AML-193 (cell line): ENCODE results near the gene MARK4.

Experiments
- DNase-seq, 2 experiments: peaks; one replicate each; lab custom pipeline; 2025; lab: John Stamatoyannopoulos, UW

The MARK4 gene

DNA sequence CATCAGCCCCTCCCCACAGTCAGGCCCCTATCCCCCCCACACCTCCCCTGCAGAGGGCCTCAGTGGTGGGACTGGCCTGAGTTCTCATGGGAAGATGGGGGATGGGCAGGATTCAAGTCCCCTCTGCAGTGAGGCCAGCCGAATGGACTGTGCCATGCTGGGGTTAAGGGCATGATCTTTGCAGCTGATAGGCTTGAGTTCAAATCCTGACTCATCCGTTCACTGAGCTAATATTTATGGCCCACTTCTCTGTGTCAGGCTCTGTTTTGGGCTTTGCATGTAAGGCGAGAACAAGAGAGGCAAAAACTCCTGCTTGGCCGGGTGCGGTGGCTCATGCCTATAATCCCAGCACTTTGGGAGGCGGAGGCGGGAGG, 20.7 kb downstream of the MARK4 start:
- no peak for DNase-seq

- no peak for DNase-seq
Observed at GRCh38 chr19:45273521-45273855, 22.4 kb downstream of the MARK4 start.

DNA sequence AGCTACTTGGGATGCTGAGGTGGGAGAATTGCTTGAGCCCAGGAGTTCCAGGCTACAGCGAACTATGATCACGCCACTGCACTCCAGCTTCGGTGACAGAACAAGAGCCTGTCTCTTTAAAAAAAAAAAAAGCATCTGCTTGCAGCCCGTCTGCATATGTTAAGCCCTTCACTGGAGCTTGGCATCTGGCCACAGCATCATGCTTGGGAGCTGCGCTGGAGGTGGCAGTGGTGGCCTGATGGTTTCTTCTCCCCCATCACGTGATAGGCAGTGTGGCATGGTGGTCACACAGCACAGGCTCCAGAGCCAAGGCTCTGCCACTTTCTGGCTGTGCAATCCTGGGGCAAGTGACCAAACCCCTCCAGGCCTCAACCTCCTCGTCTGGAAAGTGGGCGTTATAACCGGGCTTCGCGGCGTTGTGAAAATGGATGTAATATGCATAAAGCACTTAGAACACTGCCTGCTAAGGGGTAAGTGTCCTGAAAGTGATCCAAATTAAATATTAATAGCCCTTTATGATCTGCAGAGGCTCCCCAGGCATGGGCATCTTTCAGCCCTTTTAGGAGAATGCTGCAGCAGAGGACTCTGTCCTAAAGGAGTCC, 24.4 kb downstream of the MARK4 start:
- DNase-seq = no peak

DNA sequence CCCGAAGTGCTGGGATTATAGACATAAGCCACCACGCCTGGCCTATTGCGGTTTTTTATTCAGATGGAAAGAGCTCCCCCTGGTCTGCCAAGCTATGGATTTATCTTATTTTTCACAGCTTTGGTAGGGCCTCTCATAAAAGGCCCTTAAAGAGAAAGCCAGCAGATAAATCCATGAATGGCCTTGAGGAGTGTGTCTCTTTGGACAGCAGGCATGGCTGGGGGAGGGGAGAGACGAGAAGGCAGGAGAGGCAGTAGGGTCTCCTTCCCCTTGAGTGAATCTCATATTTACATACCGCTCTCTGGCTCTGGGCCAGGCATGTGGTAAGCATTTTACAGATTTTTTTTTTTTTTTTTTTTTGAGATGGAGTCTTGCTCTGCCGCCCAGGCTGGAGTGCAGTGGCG, 25.2 kb downstream of the MARK4 start:
- no peak for DNase-seq

DNA sequence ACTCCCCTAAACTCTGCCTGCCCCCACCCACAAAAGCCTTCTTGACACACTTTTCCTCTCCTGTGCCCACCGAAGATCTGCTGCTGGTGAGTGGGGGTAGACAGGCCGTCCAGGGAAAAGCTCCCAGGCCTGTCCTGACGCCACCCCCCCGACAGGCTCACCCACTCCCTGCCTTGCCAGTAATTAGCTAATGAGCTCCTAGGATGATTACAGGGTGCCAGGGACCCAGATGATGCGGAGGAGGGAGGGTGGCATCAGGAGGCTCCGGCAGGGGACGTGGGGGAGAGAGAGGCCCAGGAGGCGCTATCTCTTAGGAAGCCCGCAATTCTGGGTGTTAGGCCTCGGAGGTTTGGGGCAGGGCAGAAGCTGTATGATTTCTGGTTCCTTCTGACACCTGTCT, 27.0 kb downstream of the MARK4 start:
- no peak for DNase-seq

DNA sequence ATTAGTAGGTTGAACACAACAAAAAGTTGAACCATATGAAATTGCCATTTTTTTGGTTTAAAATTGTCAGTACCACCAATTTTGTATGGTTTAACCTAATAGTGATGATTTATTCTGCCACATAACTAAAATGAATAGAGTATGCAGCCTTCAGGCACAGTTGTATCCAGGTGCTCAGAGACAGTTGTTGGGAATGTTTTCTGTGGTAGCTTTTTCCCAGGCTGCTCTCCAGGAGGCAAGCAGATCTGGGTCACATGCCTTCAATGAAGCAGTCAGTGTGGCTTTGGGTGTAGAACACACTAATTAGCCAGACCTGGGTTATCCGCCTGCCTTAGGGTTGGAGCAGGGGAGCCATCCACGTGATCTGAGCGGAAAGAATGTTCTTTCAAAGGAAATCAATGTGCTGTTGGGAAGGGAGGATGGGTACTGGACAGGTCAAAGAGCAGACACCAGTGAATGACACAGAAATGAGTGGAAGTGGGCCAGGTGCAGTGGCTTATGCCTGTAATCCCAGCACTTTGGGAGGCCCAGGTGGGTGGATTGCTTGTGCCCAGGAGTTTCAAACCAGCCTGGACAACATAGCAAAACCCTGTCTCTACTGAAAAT, 28.6 kb downstream of the MARK4 start:
- no peak for DNase-seq

- no peak for DNase-seq
Observed at GRCh38 chr19:45280471-45280961, 29.4 kb downstream of the MARK4 start.

DNA sequence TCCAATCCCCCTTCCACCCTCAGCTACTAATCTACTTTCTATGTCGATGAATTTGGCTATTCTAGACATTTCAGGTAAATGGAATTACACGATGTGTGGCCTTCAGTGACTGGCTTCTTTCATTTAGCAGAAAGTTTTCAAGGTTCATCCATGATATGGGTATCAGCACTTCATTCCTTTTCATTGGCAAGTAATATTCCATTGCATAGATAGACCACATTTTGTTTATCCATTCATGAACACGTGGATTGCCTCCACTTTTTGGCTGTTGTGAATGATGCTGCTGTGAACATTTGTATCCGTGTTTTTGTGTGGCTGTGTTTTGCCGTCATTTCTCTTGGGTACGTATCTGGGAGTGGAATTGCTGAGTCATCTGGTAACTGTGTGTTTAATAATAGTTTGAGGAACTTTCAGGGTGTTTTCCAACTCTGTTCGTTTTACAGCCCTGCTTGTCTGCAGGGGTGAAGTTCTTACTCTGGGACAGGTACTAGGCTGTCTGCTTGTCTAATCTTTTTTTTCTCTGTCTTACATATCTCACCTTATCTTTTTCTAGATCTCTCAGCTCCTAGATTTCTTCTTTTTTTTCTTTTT, 32.5 kb downstream of the MARK4 start:
- DNase-seq = no peak

- no peak for DNase-seq
Observed at GRCh38 chr19:45290381-45290931, 39.4 kb downstream of the MARK4 start.

- DNase-seq = no peak
Observed at GRCh38 chr19:45291834-45292233, 40.8 kb downstream of the MARK4 start.

DNA sequence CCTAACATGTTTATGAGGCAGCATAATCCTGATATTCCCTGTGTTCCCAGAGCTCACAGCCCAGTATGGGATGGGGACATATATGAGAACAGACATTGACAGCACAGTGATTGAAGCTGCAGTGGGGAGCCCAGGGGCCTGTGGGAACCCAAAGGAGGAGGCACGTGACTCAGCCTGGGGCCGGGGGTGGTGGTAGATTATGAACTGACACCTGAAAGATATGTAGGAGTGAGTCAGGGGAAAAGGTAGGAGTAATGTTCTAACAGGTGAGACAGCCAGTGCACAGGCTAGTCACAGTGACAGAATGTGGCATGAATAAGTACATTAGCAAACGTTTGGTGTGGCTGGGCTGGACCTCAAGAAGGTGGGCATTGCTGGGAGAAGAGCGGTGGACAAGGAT, 42.6 kb downstream of the MARK4 start:
- DNase-seq = no peak

DNA sequence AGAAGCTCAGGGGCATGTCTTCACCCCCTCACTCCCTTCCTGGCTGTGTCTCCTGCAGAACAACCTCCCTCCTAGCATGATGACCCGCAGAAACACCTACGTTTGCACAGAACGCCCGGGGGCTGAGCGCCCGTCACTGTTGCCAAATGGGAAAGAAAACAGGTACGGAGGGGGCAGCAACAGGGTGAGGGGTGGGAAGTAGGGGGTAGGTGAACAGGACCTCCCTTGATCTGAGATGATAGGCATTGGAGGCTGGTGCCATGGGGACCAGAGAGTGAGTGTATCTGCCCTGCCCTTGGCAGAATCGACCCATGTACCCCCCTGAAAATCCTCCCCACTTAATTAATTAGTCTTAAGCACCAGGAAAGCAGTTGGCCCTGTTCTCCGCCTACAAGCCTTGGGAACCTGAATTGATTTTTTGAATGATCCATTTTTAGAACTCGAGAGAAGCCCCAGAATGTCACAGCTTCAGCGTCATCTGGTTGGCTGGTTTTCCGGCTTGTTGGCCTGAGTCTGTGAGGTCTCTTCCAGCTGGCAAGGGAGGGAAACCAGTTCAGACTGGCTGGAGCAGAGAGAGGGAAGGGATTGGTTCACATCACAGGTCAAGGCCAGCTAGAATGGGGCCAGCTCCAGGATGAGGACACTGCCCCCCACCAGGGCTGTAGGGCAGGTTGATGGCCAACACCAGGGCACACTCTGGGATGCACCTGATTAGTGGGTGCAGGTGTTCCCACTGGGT, 43.4 kb downstream of the MARK4 start:
- DNase-seq = no peak

DNA sequence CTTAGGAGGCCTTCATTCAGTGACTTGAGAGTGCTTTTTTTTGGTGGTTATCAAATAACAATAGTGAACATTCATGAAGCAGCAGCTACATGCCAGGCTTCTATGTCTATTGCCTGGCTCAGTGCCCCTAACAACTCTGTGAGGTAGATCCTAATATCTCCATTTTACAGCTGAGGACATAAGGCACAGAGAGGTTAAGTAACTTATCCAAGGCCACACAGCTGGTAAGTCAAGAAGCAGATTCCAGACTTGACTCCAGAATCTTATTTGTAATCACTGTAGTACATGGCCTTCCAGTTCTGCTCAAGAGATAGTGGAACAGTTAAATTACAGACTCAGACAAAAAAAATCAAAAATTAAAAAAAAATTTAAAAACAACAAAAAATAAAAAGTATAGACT, 44.8 kb downstream of the MARK4 start:
- DNase-seq = no peak

- no peak for DNase-seq
Observed at GRCh38 chr19:45296355-45296754, 45.3 kb downstream of the MARK4 start.

GRCh38 chr19:45297674-45298073, 46.6 kb downstream of the MARK4 start:
- DNase-seq = no peak

- DNase-seq = no peak
Observed at GRCh38 chr19:45298264-45298663, 47.2 kb downstream of the MARK4 start.

GRCh38 chr19:45299719-45300118, 48.6 kb downstream of the MARK4 start:
- no peak for DNase-seq

GRCh38 chr19:45302416-45302815, 51.3 kb downstream of the MARK4 start:
- DNase-seq = no peak

DNA sequence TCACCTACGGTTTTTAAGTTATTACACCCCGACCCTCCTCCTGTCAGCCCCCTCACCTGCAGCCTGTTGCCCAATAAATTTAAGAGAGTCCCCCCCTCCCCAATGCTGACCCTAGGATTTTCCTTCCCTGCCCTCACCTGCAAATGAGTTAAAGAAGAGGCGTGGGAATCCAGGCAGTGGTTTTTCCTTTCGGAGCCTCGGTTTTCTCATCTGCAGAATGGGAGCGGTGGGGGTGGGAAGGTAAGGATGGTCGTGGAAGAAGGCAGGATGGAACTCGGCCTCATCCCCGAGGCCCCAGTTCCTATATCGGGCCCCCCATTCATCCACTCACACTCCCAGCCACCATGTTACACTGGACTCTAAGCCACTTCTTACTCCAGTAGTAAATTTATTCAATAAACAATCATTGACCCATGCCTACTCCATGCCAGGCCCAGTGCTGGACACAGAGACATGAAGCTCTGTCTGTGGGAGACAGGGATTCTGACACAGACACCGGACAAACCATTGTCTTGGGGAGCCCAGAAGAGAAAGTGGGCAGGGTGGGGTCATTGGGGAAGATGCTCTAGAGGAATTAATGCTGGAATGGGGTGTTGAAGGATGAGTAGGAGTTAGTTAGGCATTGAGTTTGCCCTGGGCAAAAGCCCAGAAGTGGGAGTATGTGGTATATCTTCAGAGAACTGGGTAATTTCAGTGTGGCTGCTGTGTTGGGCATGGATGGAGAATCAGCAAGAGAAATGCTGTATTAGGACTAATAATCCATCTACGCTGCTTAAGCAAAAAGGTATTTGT, 52.4 kb downstream of the MARK4 start:
- no peak for DNase-seq

- DNase-seq = no peak
Observed at GRCh38 chr19:45304141-45304926, 53.3 kb downstream of the MARK4 start.

GRCh38 chr19:45305007-45305406, 53.9 kb downstream of the MARK4 start:
- DNase-seq = no peak
